ENCODE measurements around the gene MRPS24.

Gene MRPS24

GRCh38 chr7:43849047-43849446 lies 20.3 kb downstream of the MRPS24 start:
- H3F3A ChIP-seq (ENCODE audit: control insufficient read depth, insufficient read depth), result no peaks in the 10 kb centered on the region
- TF ChIP-seq EZH2phosphoT487 (IDR thresholded peaks at IDR 0.05; ENCODE audit: borderline replicate concordance, low read length) (no peak), CTCF (IDR thresholded peaks at IDR 0.05; ENCODE audit: low read depth, low read length, poor library complexity, severe bottlenecking) (no peak)
- H3K27me3 ChIP-seq (ENCODE audit: control insufficient read depth, low read length), result peaks cover 9% of the 10 kb centered on the region
- H3K36me3 ChIP-seq (ENCODE audit: control insufficient read depth, low read length), result no peaks in the 10 kb centered on the region
- H3K9me3 ChIP-seq (ENCODE audit: control insufficient read depth, insufficient read depth, low read length), result peaks cover 4% of the 10 kb centered on the region; the same call in 1 of the 2 replicates
- H3K4me3 ChIP-seq (ENCODE audit: low read length), result no peak overlapping the region
- no peaks in the 10 kb centered on the region for H3K4me1 ChIP-seq (ENCODE audit: control insufficient read depth, low read length)
- H3K4me2 ChIP-seq (ENCODE audit: low read length), result no peak overlapping the region
- no peak overlapping the region for H3K27ac ChIP-seq (ENCODE audit: low read depth, low read length)
- no peaks in the 10 kb centered on the region for H3K9me2 ChIP-seq (replicated peaks; ENCODE audit: control insufficient read depth, low read length)
- no peaks in the 10 kb centered on the region for H3K79me2 ChIP-seq (ENCODE audit: control insufficient read depth, low read length)
- H4K20me1 ChIP-seq (ENCODE audit: control insufficient read depth, insufficient read depth, low read depth, low read length), result no peaks in the 10 kb centered on the region

- H3K4me3 ChIP-seq (ENCODE audit: low read length), result no peak overlapping the region
- H3F3A ChIP-seq (ENCODE audit: control insufficient read depth, insufficient read depth), result no peaks in the 10 kb centered on the region
- H3K79me2 ChIP-seq (ENCODE audit: control insufficient read depth, low read length), result no peaks in the 10 kb centered on the region
- no peaks in the 10 kb centered on the region for H3K4me1 ChIP-seq (ENCODE audit: control insufficient read depth, low read length)
- H3K9me2 ChIP-seq (replicated peaks; ENCODE audit: control insufficient read depth, low read length), result no peaks in the 10 kb centered on the region
- H3K4me2 ChIP-seq (ENCODE audit: low read length), result no peak overlapping the region
- no peak overlapping the region for H3K27ac ChIP-seq (ENCODE audit: low read depth, low read length)
- no peaks in the 10 kb centered on the region for H3K36me3 ChIP-seq (ENCODE audit: control insufficient read depth, low read length)
- peaks cover 9% of the 10 kb centered on the region for H3K27me3 ChIP-seq (ENCODE audit: control insufficient read depth, low read length)
- no peaks in the 10 kb centered on the region for H4K20me1 ChIP-seq (ENCODE audit: control insufficient read depth, insufficient read depth, low read depth, low read length)
- TF ChIP-seq CTCF (IDR thresholded peaks at IDR 0.05; ENCODE audit: low read depth, low read length, poor library complexity, severe bottlenecking) (no peak), EZH2phosphoT487 (IDR thresholded peaks at IDR 0.05; ENCODE audit: borderline replicate concordance, low read length) (no peak)
- H3K9me3 ChIP-seq (ENCODE audit: control insufficient read depth, insufficient read depth, low read length), result peaks cover 4% of the 10 kb centered on the region; the same call in 1 of the 2 replicates
These were observed 21.8 kb downstream of the MRPS24 start for GRCh38 chr7:43847496-43847895.

GRCh38 chr7:43844662-43845061 lies 24.7 kb downstream of the MRPS24 start:
- Histone ChIP-seq H3K4me2 (ENCODE audit: low read length) (no peak overlapping the region), H3K9me3 (ENCODE audit: control insufficient read depth, insufficient read depth, low read length) (no peaks in the 10 kb centered on the region), H3K27me3 (ENCODE audit: control insufficient read depth, low read length) (peaks cover 3% of the 10 kb centered on the region; the same call in 1 of the 2 replicates), H3K9me2 (replicated peaks; ENCODE audit: control insufficient read depth, low read length) (no peaks in the 10 kb centered on the region), H3K4me1 (ENCODE audit: control insufficient read depth, low read length) (no peaks in the 10 kb centered on the region), H3K79me2 (ENCODE audit: control insufficient read depth, low read length) (no peaks in the 10 kb centered on the region), H4K20me1 (ENCODE audit: control insufficient read depth, insufficient read depth, low read depth, low read length) (no peaks in the 10 kb centered on the region), H3F3A (ENCODE audit: control insufficient read depth, insufficient read depth) (no peaks in the 10 kb centered on the region), H3K27ac (ENCODE audit: low read depth, low read length) (no peak overlapping the region), H3K36me3 (ENCODE audit: control insufficient read depth, low read length) (no peaks in the 10 kb centered on the region), H3K4me3 (ENCODE audit: low read length) (no peak overlapping the region)
- TF ChIP-seq CTCF (IDR thresholded peaks at IDR 0.05; ENCODE audit: low read depth, low read length, poor library complexity, severe bottlenecking), result no peak
- no peak for TF ChIP-seq EZH2phosphoT487 (IDR thresholded peaks at IDR 0.05; ENCODE audit: borderline replicate concordance, low read length)
